GM12865 (cell line): Measurements from ENCODE around the gene EXT2.
A peak's percentile ranks its signal among the peaks of the same experiment; 100 is the strongest.

Source experiments
- DNase-seq: peaks from one replicate; pipeline ENCODE4 v3.0.0; 2010; ENCODE audit warnings: low read depth
- H3K4me3 ChIP-seq: 2 replicates; pipeline ENCODE4 v1.5.1; 2011; ENCODE audit warnings: mild to moderate bottlenecking, low read depth, low read length, control low read depth
- CTCF ChIP-seq: IDR thresholded peaks from 2 replicates; pipeline ENCODE4 v1.5.1; 2011; ENCODE audit warnings: low read length, control low read depth, low read depth, inconsistent platforms; ENCODE audit not compliant: insufficient read depth; ENCODE audit errors: missing control alignments

The EXT2 gene

GRCh38 chr11:44150401-44150800, 54.9 kb downstream of the EXT2 start:
- no peak for TF ChIP-seq CTCF
- no peak overlapping the region for H3K4me3 ChIP-seq
- no peak for DNase-seq

GRCh38 chr11:44157019-44157418, 61.5 kb downstream of the EXT2 start:
- no peak for TF ChIP-seq CTCF
- DNase-seq = no peak
- no peak overlapping the region for H3K4me3 ChIP-seq

GRCh38 chr11:44158384-44158783, 62.9 kb downstream of the EXT2 start:
- H3K4me3 ChIP-seq = no peak overlapping the region
- no peak for TF ChIP-seq CTCF
- no peak for DNase-seq

- no peak for TF ChIP-seq CTCF
Measured at GRCh38 chr11:44159848-44160721, 64.6 kb downstream of the EXT2 start.

GRCh38 chr11:44162004-44162403, 66.5 kb downstream of the EXT2 start:
- no peak overlapping the region for H3K4me3 ChIP-seq
- no peak for DNase-seq
- TF ChIP-seq CTCF = no peak

More at GRCh38 chr11:44159848-44160721, 64.6 kb downstream of the EXT2 start:
- peak; percentile 4 for DNase-seq
- H3K4me3 ChIP-seq = no peak overlapping the region

- TF ChIP-seq CTCF = no peak
- H3K4me3 ChIP-seq = no peak overlapping the region
- no peak for DNase-seq
Measured at GRCh38 chr11:44162662-44163061, 67.2 kb downstream of the EXT2 start.

GRCh38 chr11:44165432-44165831, 70.0 kb downstream of the EXT2 start:
- TF ChIP-seq CTCF = no peak
- no peak for DNase-seq
- H3K4me3 ChIP-seq = no peak overlapping the region
